ENCODE measurements around the gene OR6C76.

DNA sequence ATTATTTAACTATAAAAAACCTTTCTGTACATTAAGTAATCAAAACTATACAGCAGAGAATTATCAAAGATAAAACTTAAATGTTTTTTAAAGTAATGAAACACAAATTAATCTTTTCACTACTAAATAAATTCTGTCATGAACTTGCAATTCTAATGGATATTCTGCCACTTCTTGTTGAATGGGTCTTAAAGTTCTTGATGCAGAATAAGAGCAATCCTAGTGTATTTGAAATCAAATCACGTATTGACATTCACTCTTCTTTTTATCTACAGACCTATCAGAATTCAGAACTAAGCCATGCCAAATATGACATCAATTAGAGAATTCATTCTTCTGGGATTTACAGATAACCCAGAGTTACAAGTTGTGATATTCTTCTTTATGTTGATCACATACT is 25.8 kb upstream of the OR6C76 start, which contains the start of gene OR6C65:
- no peak for TF ChIP-seq SUZ12 (IDR thresholded peaks at IDR 0.05; ENCODE audit: extremely low read depth, insufficient read depth, insufficient read length)
- no peak for TF ChIP-seq YY1 (IDR thresholded peaks at IDR 0.05; ENCODE audit: insufficient read depth, insufficient read length)
- no peak for TF ChIP-seq ZNF274 (IDR thresholded peaks at IDR 0.05; ENCODE audit: low read depth, low read length)

Measured in NT2/D1 (cell line).